Stimulated activated effector memory CD8-positive, alpha-beta T cell treated with anti-CD3 and anti-CD28 coated beads, Interleukin-12 subunit alpha, Interleukin-12 subunit beta, amount 100 ng/mL, for 72 hours (primary cell): ENCODE measurements around the gene GOLGA8F.
"Not testable (repeated sequence)": the region's sequence is repeated elsewhere in the genome, so short reads cannot be mapped to it uniquely, and the experiment has no call there.

Source experiments
- ATAC-seq: fragments of 150-1000 bp; cut with Tn5 transposase; 2 replicates; pipeline ENCODE4 v1.10.0; 2021
- DNase-seq, 2 donors: peaks; one replicate each; pipeline ENCODE4 v3.0.0; 2021 to 2022; ENCODE audit warnings: low spot score in 2 of 2
- H3K27ac Mint-ChIP-seq: one replicate; pipeline ENCODE4 v1.8.0; 2022; ENCODE audit warnings: mild to moderate bottlenecking, mixed read lengths
- H3K36me3 Mint-ChIP-seq: one replicate; pipeline ENCODE4 v1.8.0; 2022; ENCODE audit warnings: mild to moderate bottlenecking, mixed read lengths
- H3K4me1 Mint-ChIP-seq: one replicate; pipeline ENCODE4 v1.8.0; 2022; ENCODE audit warnings: mixed read lengths
- H3K4me3 Mint-ChIP-seq: one replicate; pipeline ENCODE4 v1.8.0; 2022; ENCODE audit warnings: mild to moderate bottlenecking, mixed read lengths
- H3K9me3 Mint-ChIP-seq: one replicate; pipeline ENCODE4 v1.8.0; 2022; ENCODE audit warnings: mixed read lengths

The GOLGA8F gene, protein sequence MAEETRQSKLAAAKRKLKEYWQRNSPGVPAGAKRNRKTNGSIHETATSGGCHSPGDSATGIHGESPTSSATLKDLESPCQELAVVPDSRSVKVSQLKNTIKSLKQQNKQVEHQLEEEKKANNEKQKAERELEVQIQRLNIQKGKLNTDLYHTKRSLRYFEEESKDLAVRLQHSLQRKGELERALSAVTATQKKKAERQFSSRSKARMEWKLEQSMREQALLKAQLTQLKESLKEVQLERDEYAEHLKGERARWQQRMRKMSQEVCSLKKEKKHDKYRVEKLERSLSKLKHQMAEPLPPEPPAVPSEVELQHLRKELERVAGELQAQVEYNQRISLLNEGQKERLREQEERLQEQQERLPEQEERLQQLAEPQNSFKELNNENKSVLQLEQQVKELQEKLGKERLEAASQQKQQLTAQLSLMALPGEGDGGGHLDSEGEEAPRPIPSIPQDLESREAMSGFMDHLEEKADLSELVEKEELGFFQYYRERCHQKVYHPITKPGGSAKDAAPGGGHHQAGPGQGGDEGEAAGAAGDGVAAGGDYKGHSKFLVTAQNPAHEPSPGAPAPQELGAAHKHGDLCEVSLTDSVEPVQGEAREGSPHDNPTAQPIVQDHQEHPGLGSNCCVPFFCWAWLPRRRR

DNA sequence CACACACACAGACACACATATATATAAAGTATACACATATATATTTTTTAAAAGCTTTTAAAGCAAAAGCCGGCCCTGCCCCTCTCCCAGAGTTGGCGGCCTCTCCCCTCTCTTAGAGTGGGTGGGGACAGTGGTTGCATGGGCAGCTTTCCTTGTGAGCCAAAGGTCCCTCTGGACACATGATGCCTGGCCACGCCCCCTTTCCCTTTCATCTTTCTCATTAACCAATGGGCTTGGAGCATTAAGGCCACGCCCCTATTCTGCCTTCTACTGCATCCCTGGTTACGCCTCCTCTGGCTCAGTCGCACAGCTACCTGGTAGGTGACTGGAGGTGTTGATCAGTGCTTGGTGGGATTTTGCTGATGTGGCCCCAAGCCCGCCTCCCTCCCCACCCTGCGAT is at the start of gene GOLGA8F:
GOLGA8F (plus strand) TSS at position 301 of the 400 bp plus-strand sequence; CDS start at position 399, 98 bp downstream.
- H3K36me3 Mint-ChIP-seq, ATAC-seq, H3K27ac Mint-ChIP-seq, H3K9me3 Mint-ChIP-seq, DNase-seq, H3K4me1 Mint-ChIP-seq, H3K4me3 Mint-ChIP-seq: not testable (repeated sequence)

DNA sequence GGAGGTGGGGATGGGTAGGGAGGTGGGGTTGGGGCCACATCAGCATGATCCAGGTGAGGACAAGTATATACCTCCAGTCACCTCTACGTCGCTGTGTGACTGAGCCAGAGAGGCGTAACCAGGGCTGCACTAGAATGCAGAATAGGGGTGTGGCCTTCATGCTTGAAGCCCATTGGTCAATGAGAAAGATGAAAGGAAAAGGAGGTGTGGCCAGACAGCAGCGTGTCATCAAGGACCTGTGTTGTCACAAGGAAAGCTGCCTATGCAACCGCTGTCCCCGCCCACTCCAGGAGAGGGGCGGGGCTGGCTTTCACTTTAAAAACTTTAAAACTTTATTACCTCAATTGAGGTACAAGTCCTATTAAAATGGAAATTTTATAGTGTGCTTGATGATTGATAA is 20.5 kb upstream of the GOLGA8F start, which contains the start of gene GOLGA6L24:
GOLGA6L24 (minus strand) TSS at position 101 of the 400 bp plus-strand sequence; CDS start at position 40, 61 bp downstream.
- H3K36me3 Mint-ChIP-seq, H3K27ac Mint-ChIP-seq, DNase-seq, H3K4me1 Mint-ChIP-seq, ATAC-seq, H3K9me3 Mint-ChIP-seq, H3K4me3 Mint-ChIP-seq: not testable (repeated sequence)

DNA sequence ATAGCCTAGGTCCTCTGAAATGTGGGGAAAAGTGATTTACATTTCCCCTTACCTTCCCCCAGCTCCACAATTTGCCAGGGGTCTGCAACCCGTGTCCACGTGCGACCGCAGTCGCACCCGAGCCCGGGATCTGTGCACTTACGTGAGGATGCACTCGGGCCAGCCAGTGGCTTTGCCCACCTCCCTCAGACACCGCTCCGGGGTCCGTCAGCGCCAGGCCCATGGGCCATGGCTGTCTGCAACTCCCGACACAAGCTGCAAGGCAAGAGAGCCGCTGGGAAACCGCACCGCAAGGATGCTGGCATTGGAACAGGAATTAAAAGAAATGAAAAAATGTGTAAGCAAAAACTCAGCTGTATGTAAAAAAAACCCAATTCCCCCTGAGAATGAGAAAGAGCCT is 13.0 kb upstream of the GOLGA8F start:
- not testable (repeated sequence) for H3K36me3 Mint-ChIP-seq, H3K9me3 Mint-ChIP-seq, DNase-seq, H3K4me3 Mint-ChIP-seq, H3K4me1 Mint-ChIP-seq, H3K27ac Mint-ChIP-seq, ATAC-seq

DNA sequence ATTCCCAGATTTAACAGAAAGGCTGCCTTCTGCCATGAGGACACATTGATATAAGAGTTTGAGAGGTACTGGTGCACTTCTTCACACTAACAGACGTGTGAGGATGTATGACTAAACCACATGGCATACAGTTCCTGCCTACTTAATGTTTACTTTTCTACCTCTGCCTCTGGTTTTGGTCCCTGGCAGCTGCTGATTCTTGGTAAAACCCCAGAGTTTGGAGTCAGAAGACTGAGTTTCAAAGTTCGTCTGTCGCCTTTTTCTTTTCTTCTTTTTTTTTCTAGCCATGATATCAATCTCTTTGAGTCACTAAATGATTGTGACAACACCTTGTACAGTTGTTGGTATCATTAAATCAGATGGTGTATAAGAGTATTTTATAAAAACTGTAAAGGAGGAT is 1.6 kb downstream of the GOLGA8F start:
- DNase-seq, ATAC-seq: not testable (repeated sequence)

DNA sequence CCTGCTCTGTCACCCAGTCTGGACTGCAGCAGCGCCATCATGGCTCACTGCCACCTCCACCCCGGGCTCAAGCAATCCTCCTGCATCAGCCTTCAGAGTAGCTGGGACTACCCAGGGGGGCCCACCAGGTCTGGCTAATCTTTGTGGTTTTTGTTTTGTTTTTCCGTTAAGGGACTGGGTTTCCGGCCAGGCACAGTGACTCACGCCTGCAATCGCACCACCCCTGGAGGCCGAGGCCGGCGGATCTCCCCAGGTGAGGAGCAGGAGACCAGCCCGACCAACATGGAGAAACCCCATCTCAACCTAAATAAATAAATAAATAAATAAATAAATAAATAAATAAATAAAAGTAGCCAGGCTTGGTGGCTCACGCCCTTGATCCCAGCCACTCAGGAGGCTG is 17.6 kb downstream of the GOLGA8F start:
- H3K4me3 Mint-ChIP-seq, ATAC-seq, H3K4me1 Mint-ChIP-seq, H3K36me3 Mint-ChIP-seq, H3K9me3 Mint-ChIP-seq, H3K27ac Mint-ChIP-seq, DNase-seq: not testable (repeated sequence)

More for the DNA sequence above, 1.6 kb downstream of the GOLGA8F start:
- not testable (repeated sequence) for H3K27ac Mint-ChIP-seq, H3K36me3 Mint-ChIP-seq, H3K4me1 Mint-ChIP-seq, H3K4me3 Mint-ChIP-seq, H3K9me3 Mint-ChIP-seq

DNA sequence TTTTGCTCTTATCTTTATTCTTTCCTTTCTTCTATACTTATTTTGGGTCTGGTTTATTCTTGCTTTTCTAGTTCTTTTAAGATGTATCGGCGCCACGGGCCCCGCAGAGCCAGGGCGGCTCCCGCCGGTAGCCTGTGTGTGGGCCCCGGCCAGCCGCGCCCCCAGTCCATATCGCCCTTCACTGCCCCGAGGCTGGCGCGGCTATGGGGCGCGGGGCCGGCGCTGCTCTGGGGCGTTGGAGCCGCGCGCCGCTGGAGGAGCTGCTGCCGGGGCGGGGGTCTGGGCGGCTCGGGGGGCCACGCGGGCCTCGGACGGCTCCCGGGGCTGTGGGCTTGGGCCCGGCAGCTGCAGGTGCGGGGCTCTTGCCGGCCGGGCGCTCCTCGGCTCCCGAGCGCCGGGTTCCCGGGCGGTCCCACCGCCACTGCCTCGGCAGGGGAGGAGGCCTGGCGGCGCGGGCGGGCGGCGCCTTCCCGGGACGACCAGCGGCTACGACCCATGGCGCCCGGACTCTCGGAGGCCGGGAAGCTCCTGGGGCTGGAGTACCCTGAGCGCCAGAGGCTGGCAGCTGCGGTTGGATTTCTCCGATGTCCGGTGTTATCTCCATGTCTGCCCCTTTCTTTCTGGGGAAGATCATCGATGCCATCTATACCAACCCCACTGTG is 24.4 kb downstream of the GOLGA8F start:
- H3K36me3 Mint-ChIP-seq, DNase-seq, H3K9me3 Mint-ChIP-seq, H3K4me3 Mint-ChIP-seq, H3K4me1 Mint-ChIP-seq, H3K27ac Mint-ChIP-seq: not testable (repeated sequence)
- peak; percentile 32 for ATAC-seq

DNA sequence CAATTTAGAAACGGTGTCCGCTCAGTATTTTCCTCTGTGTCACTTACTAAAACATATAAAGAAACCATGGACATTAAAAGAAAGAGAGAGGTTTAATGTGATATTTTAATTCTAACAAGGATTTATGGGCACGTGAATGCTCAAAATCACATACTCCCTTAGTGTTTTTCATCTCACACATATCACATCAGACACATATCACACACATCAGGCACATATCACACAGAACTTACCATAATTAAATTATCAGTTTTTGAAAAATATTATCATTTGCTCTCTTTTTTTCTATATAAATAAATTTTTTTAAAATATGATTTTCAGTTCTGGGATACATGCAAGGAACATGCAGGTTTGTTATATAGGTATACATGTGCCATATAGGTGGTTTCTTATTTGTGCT is 42.0 kb downstream of the GOLGA8F start:
- not testable (repeated sequence) for H3K27ac Mint-ChIP-seq, H3K36me3 Mint-ChIP-seq
- peak; percentile 39 for ATAC-seq

DNA sequence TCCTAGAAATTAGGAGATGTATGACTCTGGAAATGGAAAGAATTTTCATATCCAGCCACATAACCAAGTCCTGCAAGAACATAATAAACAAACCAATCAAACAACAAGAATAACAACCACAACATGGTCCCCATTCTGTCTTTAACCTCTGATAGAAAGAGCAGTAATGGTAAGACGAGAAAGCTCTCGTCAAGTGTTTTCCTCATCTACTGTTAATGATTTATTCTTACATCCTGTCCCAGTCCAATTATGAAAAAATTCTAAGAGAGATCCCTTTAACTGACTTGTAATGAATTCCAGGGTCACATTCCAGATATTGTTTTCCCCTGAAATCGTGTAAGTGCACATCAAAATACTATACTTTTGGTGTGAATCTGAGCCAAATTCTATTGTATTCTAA is 57.1 kb downstream of the GOLGA8F start:
- not testable (repeated sequence) for H3K4me3 Mint-ChIP-seq

More for the DNA sequence above, 42.0 kb downstream of the GOLGA8F start:
- DNase-seq, H3K4me3 Mint-ChIP-seq, H3K9me3 Mint-ChIP-seq, H3K4me1 Mint-ChIP-seq: not testable (repeated sequence)

More for the DNA sequence above, 57.1 kb downstream of the GOLGA8F start:
- DNase-seq, H3K9me3 Mint-ChIP-seq, H3K27ac Mint-ChIP-seq, ATAC-seq, H3K36me3 Mint-ChIP-seq, H3K4me1 Mint-ChIP-seq: not testable (repeated sequence)
